Fibroblast of skin of abdomen (primary cell): ENCODE results near the gene GPR83. TPM values are rescaled to one million over a fixed set of nuclear protein-coding genes. Genes with fewer than 3 reads are reported as not detected.
"Not testable (repeated sequence)": the region's sequence is repeated elsewhere in the genome, so short reads cannot be mapped to it uniquely, and the experiment has no call there.

Experiments used
- DNase-seq: peaks from one replicate; pipeline ENCODE4 v3.0.0-alpha.2; 2013
- polyA plus RNA-seq, 2 experiments: library from polyadenylated mRNA; unstranded; fragments of 120-200 nt; gene quantifications; one replicate each; pipeline ENCODE4 v1.2.1, GENCODE V29; 2013; ENCODE audit not compliant: insufficient read length in 2 of 2

GPR83 gene
- polyA plus RNA-seq (2013, experiment 1 of 2; ENCODE audit: insufficient read length), result 0.09 TPM
- 0.05 TPM for polyA plus RNA-seq (2013, experiment 2 of 2; ENCODE audit: insufficient read length)

GRCh38 chr11:94400839-94401772, at the start of gene GPR83:
Gene GPR83 (minus strand): TSS chr11:94401419. CDS start chr11:94401247, 172 bp downstream.
- DNase-seq, result peak; percentile 9

GRCh38 chr11:94450048-94450447, 48.8 kb upstream of the GPR83 start:
- peak; percentile 23 for DNase-seq

- DNase-seq, result peak; percentile 51
Measured at GRCh38 chr11:94449437-94449836, 48.2 kb upstream of the GPR83 start.

GRCh38 chr11:94449029-94449428, 47.8 kb upstream of the GPR83 start:
- no peak for DNase-seq

- no peak for DNase-seq
Measured at GRCh38 chr11:94447149-94447548, 45.9 kb upstream of the GPR83 start.

- no peak for DNase-seq
Measured at GRCh38 chr11:94445641-94446040, 44.4 kb upstream of the GPR83 start.

GRCh38 chr11:94433049-94433448, 31.8 kb upstream of the GPR83 start:
- no peak for DNase-seq

- DNase-seq, result peak; percentile 13
Measured at GRCh38 chr11:94424662-94425061, 23.4 kb upstream of the GPR83 start.

GRCh38 chr11:94424011-94424410, 22.8 kb upstream of the GPR83 start:
- no peak for DNase-seq

GRCh38 chr11:94423507-94423906, 22.3 kb upstream of the GPR83 start:
- no peak for DNase-seq

GRCh38 chr11:94418123-94418765, 17.0 kb upstream of the GPR83 start:
- no peak for DNase-seq

- peak; percentile 45 for DNase-seq
Measured at GRCh38 chr11:94417386-94417987, 16.3 kb upstream of the GPR83 start.

- no peak for DNase-seq
Measured at GRCh38 chr11:94405062-94405833, 4.0 kb upstream of the GPR83 start.

- DNase-seq, result no peak
Measured at GRCh38 chr11:94402355-94402754, 1.1 kb upstream of the GPR83 start.

GRCh38 chr11:94401773-94402265, 600 bp upstream of the GPR83 start:
- DNase-seq, result no peak

GRCh38 chr11:94400457-94400838, 771 bp downstream of the GPR83 start:
- DNase-seq, result no peak

- DNase-seq, result no peak
Measured at GRCh38 chr11:94400050-94400449, 1.2 kb downstream of the GPR83 start.

- no peak for DNase-seq
Measured at GRCh38 chr11:94398101-94398500, 3.1 kb downstream of the GPR83 start.

- DNase-seq, result no peak
Measured at GRCh38 chr11:94396282-94396681, 4.9 kb downstream of the GPR83 start.

- not testable (repeated sequence) for DNase-seq
Measured at GRCh38 chr11:94391937-94392336, 9.3 kb downstream of the GPR83 start.

- DNase-seq, result no peak
Measured at GRCh38 chr11:94379613-94380012, 21.6 kb downstream of the GPR83 start.

- no peak for DNase-seq
Measured at GRCh38 chr11:94376841-94377240, 24.4 kb downstream of the GPR83 start.
